Activated CD4-positive, alpha-beta T cell treated with anti-CD3 and anti-CD28 coated beads for 48 hours (primary cell): ENCODE measurements around the gene RNASE2.
"Not testable (repeated sequence)": the region's sequence is repeated elsewhere in the genome, so short reads cannot be mapped to it uniquely, and the experiment has no call there.

Experiments
- DNase-seq: peaks from one replicate; pipeline ENCODE4 v3.0.0-alpha.2; 2020

The RNASE2 gene

GRCh38 chr14:20954736-20955537, at the start of gene RNASE2:
Gene RNASE2, plus strand, starts transcription at chr14:20955487. Its CDS starts 285 bp downstream, at chr14:20955772.
- not testable (repeated sequence) for DNase-seq

- DNase-seq = no peak
Measured at GRCh38 chr14:20905676-20906075, 49.6 kb upstream of the RNASE2 start.

- DNase-seq = no peak
Measured at GRCh38 chr14:20907214-20907613, 48.1 kb upstream of the RNASE2 start.

- DNase-seq = not testable (repeated sequence)
Measured at GRCh38 chr14:20910822-20911221, 44.5 kb upstream of the RNASE2 start.

GRCh38 chr14:20919038-20919756, 36.1 kb upstream of the RNASE2 start:
- DNase-seq = not testable (repeated sequence)

GRCh38 chr14:20923766-20924297, 31.5 kb upstream of the RNASE2 start:
- not testable (repeated sequence) for DNase-seq

GRCh38 chr14:20934148-20934762, 21.0 kb upstream of the RNASE2 start:
- DNase-seq = peak; percentile 68

GRCh38 chr14:20935303-20935984, 19.8 kb upstream of the RNASE2 start:
- no peak for DNase-seq

- DNase-seq = not testable (repeated sequence)
Measured at GRCh38 chr14:20945146-20945545, 10.1 kb upstream of the RNASE2 start.

GRCh38 chr14:20946707-20947106, 8.6 kb upstream of the RNASE2 start:
- not testable (repeated sequence) for DNase-seq

GRCh38 chr14:20955538-20955873, 219 bp downstream of the RNASE2 start:
- DNase-seq = not testable (repeated sequence)

GRCh38 chr14:20956376-20956976, 1.2 kb downstream of the RNASE2 start:
- DNase-seq = no peak

GRCh38 chr14:20958946-20959345, 3.7 kb downstream of the RNASE2 start:
- not testable (repeated sequence) for DNase-seq

- no peak for DNase-seq
Measured at GRCh38 chr14:20969336-20969735, 14.0 kb downstream of the RNASE2 start.

- DNase-seq = no peak
Measured at GRCh38 chr14:20970647-20970982, 15.3 kb downstream of the RNASE2 start.

- DNase-seq = peak; percentile 85
Measured at GRCh38 chr14:20970983-20971704, 15.9 kb downstream of the RNASE2 start.

- DNase-seq = no peak
Measured at GRCh38 chr14:20971705-20972021, 16.4 kb downstream of the RNASE2 start.

- DNase-seq = no peak
Measured at GRCh38 chr14:20973501-20973900, 18.2 kb downstream of the RNASE2 start.

GRCh38 chr14:20976291-20976690, 21.0 kb downstream of the RNASE2 start:
- DNase-seq = no peak

- no peak for DNase-seq
Measured at GRCh38 chr14:20978687-20979086, 23.4 kb downstream of the RNASE2 start.

- DNase-seq = no peak
Measured at GRCh38 chr14:20980906-20981305, 25.6 kb downstream of the RNASE2 start.
